ENCODE measurements around the gene CRABP1.

CRABP1 gene

DNA sequence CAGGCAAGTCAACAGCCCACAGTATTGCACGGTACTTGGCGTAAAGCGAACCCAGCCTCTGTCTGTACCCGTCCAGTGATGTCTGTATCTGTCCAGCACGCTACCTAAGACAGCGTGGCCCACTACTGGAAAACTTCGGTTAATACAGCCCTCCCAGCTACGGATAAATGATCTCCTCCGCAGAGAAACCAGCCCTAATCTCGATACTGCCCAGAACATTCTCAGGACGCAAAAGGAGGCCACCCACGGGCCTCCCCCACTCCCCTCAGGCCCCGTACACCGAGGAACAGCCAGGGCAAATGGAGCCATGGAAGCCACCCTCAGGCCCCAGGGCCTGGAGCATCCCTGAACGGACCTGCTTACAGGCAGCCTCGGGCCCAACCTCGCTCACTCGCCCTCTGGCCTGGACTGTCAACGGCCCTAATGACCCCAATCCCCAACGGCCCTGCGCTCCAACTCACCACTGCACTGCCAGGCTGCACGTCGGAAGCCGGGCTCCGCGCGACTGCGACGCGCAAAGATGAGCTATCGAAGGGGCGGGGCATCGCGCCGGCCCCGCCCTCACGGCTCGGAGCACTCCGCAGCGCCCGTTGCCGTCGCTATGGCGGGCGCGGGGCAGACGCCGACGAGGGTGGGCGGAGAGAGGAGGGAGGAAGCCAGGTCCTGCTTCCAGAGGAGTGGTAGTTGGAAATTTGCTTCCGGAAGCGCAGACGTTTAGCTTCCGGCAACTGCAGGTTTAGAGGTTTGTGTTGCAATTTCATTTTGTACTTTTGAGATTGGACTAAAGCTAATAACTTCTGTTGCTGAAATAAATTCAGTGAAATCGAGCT is 40.8 kb upstream of the CRABP1 start, which contains the start of gene SKIC8 (continued):
- TF ChIP-seq ZNF600 (tag by site-specific recombination; IDR thresholded peaks at IDR 0.05) (peak; percentile 99), KLF10 (tag by site-specific recombination; IDR thresholded peaks at IDR 0.05) (no peak), ZNF549 (tag by site-specific recombination; IDR thresholded peaks at IDR 0.05) (no peak), ZNF571 (tag by site-specific recombination; IDR thresholded peaks at IDR 0.05) (no peak), ZNF132 (tag by site-specific recombination; IDR thresholded peaks at IDR 0.05; ENCODE audit: borderline replicate concordance) (no peak), EGR2 (tag by site-specific recombination; IDR thresholded peaks at IDR 0.05; ENCODE audit: low read depth) (peak; percentile 55; the same call in 1 of the 2 replicates), ZNF610 (tag by site-specific recombination; IDR thresholded peaks at IDR 0.05; ENCODE audit: borderline replicate concordance) (no peak), SCRT1 (tag by site-specific recombination; IDR thresholded peaks at IDR 0.05; ENCODE audit: borderline replicate concordance) (no peak), ZNF350 (tag by site-specific recombination; IDR thresholded peaks at IDR 0.05) (no peak), ZNF174 (tag by site-specific recombination; IDR thresholded peaks at IDR 0.05) (no peak), ZNF433 (tag by site-specific recombination; IDR thresholded peaks at IDR 0.05; ENCODE audit: low read depth) (no peak), YY1 (tag by site-specific recombination; IDR thresholded peaks at IDR 0.05) (peak; percentile 51; the same call in 1 of the 2 replicates), ZNF561 (tag by site-specific recombination; IDR thresholded peaks at IDR 0.05; ENCODE audit: borderline replicate concordance) (no peak), ZNF202 (tag by site-specific recombination; IDR thresholded peaks at IDR 0.05; ENCODE audit: borderline replicate concordance) (no peak), ZBTB21 (tag by site-specific recombination; IDR thresholded peaks at IDR 0.05) (no peak), ZNF266 (tag by site-specific recombination; IDR thresholded peaks at IDR 0.05; ENCODE audit: low read depth) (no peak), ZNF555 (tag by site-specific recombination; conservative IDR thresholded peaks at IDR 0.05) (no peak), ZFHX2 (tag by site-specific recombination; conservative IDR thresholded peaks at IDR 0.05) (peak; percentile 69), GLI2 (tag by site-specific recombination; IDR thresholded peaks at IDR 0.05; ENCODE audit: borderline replicate concordance, low read depth) (no peak), GFI1B (tag by site-specific recombination; IDR thresholded peaks at IDR 0.05) (no peak), ZSCAN23 (tag by site-specific recombination; IDR thresholded peaks at IDR 0.05) (no peak)
- TF ChIP-seq, protein P1, sequence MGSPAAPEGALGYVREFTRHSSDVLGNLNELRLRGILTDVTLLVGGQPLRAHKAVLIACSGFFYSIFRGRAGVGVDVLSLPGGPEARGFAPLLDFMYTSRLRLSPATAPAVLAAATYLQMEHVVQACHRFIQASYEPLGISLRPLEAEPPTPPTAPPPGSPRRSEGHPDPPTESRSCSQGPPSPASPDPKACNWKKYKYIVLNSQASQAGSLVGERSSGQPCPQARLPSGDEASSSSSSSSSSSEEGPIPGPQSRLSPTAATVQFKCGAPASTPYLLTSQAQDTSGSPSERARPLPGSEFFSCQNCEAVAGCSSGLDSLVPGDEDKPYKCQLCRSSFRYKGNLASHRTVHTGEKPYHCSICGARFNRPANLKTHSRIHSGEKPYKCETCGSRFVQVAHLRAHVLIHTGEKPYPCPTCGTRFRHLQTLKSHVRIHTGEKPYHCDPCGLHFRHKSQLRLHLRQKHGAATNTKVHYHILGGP (tag by site-specific recombination; IDR thresholded peaks at IDR 0.05): no peak
- TF ChIP-seq, protein P2, sequence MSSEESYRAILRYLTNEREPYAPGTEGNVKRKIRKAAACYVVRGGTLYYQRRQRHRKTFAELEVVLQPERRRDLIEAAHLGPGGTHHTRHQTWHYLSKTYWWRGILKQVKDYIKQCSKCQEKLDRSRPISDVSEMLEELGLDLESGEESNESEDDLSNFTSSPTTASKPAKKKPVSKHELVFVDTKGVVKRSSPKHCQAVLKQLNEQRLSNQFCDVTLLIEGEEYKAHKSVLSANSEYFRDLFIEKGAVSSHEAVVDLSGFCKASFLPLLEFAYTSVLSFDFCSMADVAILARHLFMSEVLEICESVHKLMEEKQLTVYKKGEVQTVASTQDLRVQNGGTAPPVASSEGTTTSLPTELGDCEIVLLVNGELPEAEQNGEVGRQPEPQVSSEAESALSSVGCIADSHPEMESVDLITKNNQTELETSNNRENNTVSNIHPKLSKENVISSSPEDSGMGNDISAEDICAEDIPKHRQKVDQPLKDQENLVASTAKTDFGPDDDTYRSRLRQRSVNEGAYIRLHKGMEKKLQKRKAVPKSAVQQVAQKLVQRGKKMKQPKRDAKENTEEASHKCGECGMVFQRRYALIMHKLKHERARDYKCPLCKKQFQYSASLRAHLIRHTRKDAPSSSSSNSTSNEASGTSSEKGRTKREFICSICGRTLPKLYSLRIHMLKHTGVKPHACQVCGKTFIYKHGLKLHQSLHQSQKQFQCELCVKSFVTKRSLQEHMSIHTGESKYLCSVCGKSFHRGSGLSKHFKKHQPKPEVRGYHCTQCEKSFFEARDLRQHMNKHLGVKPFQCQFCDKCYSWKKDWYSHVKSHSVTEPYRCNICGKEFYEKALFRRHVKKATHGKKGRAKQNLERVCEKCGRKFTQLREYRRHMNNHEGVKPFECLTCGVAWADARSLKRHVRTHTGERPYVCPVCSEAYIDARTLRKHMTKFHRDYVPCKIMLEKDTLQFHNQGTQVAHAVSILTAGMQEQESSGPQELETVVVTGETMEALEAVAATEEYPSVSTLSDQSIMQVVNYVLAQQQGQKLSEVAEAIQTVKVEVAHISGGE (tag by site-specific recombination; conservative IDR thresholded peaks at IDR 0.05; ENCODE audit: low read depth): peak; percentile 94
- TF ChIP-seq, protein P3, sequence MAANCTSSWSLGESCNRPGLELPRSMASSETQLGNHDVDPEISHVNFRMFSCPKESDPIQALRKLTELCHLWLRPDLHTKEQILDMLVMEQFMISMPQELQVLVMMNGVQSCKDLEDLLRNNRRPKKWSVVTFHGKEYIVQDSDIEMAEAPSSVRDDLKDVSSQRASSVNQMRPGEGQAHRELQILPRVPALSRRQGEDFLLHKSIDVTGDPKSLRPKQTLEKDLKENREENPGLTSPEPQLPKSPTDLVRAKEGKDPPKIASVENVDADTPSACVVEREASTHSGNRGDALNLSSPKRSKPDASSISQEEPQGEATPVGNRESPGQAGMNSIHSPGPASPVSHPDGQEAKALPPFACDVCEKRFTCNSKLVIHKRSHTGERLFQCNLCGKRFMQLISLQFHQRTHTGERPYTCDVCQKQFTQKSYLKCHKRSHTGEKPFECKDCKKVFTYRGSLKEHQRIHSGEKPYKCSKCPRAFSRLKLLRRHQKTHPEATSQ (tag by site-specific recombination; IDR thresholded peaks at IDR 0.05): peak; percentile 52; the same call in 1 of the 2 replicates
- TF ChIP-seq, protein P4, sequence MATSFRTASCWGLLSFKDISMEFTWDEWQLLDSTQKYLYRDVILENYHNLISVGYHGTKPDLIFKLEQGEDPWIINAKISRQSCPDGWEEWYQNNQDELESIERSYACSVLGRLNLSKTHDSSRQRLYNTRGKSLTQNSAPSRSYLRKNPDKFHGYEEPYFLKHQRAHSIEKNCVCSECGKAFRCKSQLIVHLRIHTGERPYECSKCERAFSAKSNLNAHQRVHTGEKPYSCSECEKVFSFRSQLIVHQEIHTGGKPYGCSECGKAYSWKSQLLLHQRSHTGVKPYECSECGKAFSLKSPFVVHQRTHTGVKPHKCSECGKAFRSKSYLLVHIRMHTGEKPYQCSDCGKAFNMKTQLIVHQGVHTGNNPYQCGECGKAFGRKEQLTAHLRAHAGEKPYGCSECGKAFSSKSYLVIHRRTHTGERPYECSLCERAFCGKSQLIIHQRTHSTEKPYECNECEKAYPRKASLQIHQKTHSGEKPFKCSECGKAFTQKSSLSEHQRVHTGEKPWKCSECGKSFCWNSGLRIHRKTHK (tag by site-specific recombination; IDR thresholded peaks at IDR 0.05): no peak
- TF ChIP-seq, protein P5, sequence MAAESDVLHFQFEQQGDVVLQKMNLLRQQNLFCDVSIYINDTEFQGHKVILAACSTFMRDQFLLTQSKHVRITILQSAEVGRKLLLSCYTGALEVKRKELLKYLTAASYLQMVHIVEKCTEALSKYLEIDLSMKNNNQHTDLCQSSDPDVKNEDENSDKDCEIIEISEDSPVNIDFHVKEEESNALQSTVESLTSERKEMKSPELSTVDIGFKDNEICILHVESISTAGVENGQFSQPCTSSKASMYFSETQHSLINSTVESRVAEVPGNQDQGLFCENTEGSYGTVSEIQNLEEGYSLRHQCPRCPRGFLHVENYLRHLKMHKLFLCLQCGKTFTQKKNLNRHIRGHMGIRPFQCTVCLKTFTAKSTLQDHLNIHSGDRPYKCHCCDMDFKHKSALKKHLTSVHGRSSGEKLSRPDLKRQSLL (tag by site-specific recombination; IDR thresholded peaks at IDR 0.05): no peak
- TF ChIP-seq, protein P6, sequence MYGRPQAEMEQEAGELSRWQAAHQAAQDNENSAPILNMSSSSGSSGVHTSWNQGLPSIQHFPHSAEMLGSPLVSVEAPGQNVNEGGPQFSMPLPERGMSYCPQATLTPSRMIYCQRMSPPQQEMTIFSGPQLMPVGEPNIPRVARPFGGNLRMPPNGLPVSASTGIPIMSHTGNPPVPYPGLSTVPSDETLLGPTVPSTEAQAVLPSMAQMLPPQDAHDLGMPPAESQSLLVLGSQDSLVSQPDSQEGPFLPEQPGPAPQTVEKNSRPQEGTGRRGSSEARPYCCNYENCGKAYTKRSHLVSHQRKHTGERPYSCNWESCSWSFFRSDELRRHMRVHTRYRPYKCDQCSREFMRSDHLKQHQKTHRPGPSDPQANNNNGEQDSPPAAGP (tag by site-specific recombination; IDR thresholded peaks at IDR 0.05): peak; percentile 48; the same call in 1 of the 2 replicates
- TF ChIP-seq, protein P7, sequence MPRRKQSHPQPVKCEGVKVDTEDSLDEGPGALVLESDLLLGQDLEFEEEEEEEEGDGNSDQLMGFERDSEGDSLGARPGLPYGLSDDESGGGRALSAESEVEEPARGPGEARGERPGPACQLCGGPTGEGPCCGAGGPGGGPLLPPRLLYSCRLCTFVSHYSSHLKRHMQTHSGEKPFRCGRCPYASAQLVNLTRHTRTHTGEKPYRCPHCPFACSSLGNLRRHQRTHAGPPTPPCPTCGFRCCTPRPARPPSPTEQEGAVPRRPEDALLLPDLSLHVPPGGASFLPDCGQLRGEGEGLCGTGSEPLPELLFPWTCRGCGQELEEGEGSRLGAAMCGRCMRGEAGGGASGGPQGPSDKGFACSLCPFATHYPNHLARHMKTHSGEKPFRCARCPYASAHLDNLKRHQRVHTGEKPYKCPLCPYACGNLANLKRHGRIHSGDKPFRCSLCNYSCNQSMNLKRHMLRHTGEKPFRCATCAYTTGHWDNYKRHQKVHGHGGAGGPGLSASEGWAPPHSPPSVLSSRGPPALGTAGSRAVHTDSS (tag by site-specific recombination; IDR thresholded peaks at IDR 0.05): no peak

Measured in HEK293 (cell line).